ENCODE measurements around the gene PELI2. TPM values are rescaled to one million over a fixed set of nuclear protein-coding genes. Genes with fewer than 3 reads are reported as not detected.

Gene PELI2
- polyA plus RNA-seq, 1 donor: 25.7 TPM

GRCh38 chr14:56199095-56199981 lies 81.1 kb downstream of the PELI2 start:
- Histone ChIP-seq H3K9me3 (ENCODE audit: control insufficient read depth, low read depth, low read length) (no peaks in the 10 kb centered on the region), H3K27ac (ENCODE audit: low read length) (no peak overlapping the region), H3K4me1 (ENCODE audit: control insufficient read depth, insufficient read depth, low read length) (peaks cover 10% of the 10 kb centered on the region), H3K4me3 (ENCODE audit: low read length) (no peak overlapping the region), H3K36me3 (ENCODE audit: control insufficient read depth, insufficient read depth, low read length) (no peaks in the 10 kb centered on the region), H3K27me3 (ENCODE audit: control insufficient read depth, insufficient read depth, low read length) (no peaks in the 10 kb centered on the region)
- 86% methylated on average over 1 of the region's 6 CpGs for WGBS (ENCODE audit: insufficient coverage, low lambda C conversion rate)
- peak in 1 of 2 donors; percentile 42 for DNase-seq

GRCh38 chr14:56199982-56200577 lies 81.9 kb downstream of the PELI2 start:
- no CpG with 5 or more reads among the region's 7 CpGs for WGBS (ENCODE audit: insufficient coverage, low lambda C conversion rate)
- no peak overlapping the region for H3K27ac ChIP-seq (ENCODE audit: low read length)
- H3K4me1 ChIP-seq (ENCODE audit: control insufficient read depth, insufficient read depth, low read length): peaks cover 12% of the 10 kb centered on the region

GRCh38 chr14:56202256-56202655 lies 84.0 kb downstream of the PELI2 start:
- WGBS (ENCODE audit: insufficient coverage, low lambda C conversion rate): no CpG with 5 or more reads among the region's 2 CpGs
- H3K4me3 ChIP-seq (ENCODE audit: low read length): no peak overlapping the region
- no peaks in the 10 kb centered on the region for H3K36me3 ChIP-seq (ENCODE audit: control insufficient read depth, insufficient read depth, low read length)
- no peak for DNase-seq
- no peak overlapping the region for H3K27ac ChIP-seq (ENCODE audit: low read length)
- H3K27me3 ChIP-seq (ENCODE audit: control insufficient read depth, insufficient read depth, low read length): no peaks in the 10 kb centered on the region
- H3K9me3 ChIP-seq (ENCODE audit: control insufficient read depth, low read depth, low read length): no peaks in the 10 kb centered on the region
- peaks cover 29% of the 10 kb centered on the region for H3K4me1 ChIP-seq (ENCODE audit: control insufficient read depth, insufficient read depth, low read length)

More at GRCh38 chr14:56199982-56200577, 81.9 kb downstream of the PELI2 start:
- DNase-seq: no peak
- no peak overlapping the region for H3K4me3 ChIP-seq (ENCODE audit: low read length)
- H3K9me3 ChIP-seq (ENCODE audit: control insufficient read depth, low read depth, low read length): no peaks in the 10 kb centered on the region
- H3K36me3 ChIP-seq (ENCODE audit: control insufficient read depth, insufficient read depth, low read length): no peaks in the 10 kb centered on the region
- H3K27me3 ChIP-seq (ENCODE audit: control insufficient read depth, insufficient read depth, low read length): no peaks in the 10 kb centered on the region

GRCh38 chr14:56205881-56206280 lies 87.7 kb downstream of the PELI2 start:
- H3K4me3 ChIP-seq (ENCODE audit: low read length): no peak overlapping the region
- H3K4me1 ChIP-seq (ENCODE audit: control insufficient read depth, insufficient read depth, low read length): peaks cover 47% of the 10 kb centered on the region
- WGBS (ENCODE audit: insufficient coverage, low lambda C conversion rate): no CpG with 5 or more reads among the region's 2 CpGs
- no peaks in the 10 kb centered on the region for H3K36me3 ChIP-seq (ENCODE audit: control insufficient read depth, insufficient read depth, low read length)
- peak overlapping the region; percentile 79 for H3K27ac ChIP-seq (ENCODE audit: low read length)
- H3K9me3 ChIP-seq (ENCODE audit: control insufficient read depth, low read depth, low read length): no peaks in the 10 kb centered on the region
- peak in 1 of 2 donors; percentile 75 for DNase-seq
- H3K27me3 ChIP-seq (ENCODE audit: control insufficient read depth, insufficient read depth, low read length): no peaks in the 10 kb centered on the region

GRCh38 chr14:56206596-56206995 lies 88.4 kb downstream of the PELI2 start:
- H3K4me1 ChIP-seq (ENCODE audit: control insufficient read depth, insufficient read depth, low read length): peaks cover 47% of the 10 kb centered on the region
- H3K9me3 ChIP-seq (ENCODE audit: control insufficient read depth, low read depth, low read length): no peaks in the 10 kb centered on the region
- H3K27ac ChIP-seq (ENCODE audit: low read length): peak overlapping the region; percentile 79
- H3K27me3 ChIP-seq (ENCODE audit: control insufficient read depth, insufficient read depth, low read length): no peaks in the 10 kb centered on the region
- DNase-seq: peak in 1 of 2 donors; percentile 67
- WGBS (ENCODE audit: insufficient coverage, low lambda C conversion rate): 0% methylated on average over 2 of the region's 2 CpGs
- no peaks in the 10 kb centered on the region for H3K36me3 ChIP-seq (ENCODE audit: control insufficient read depth, insufficient read depth, low read length)
- no peak overlapping the region for H3K4me3 ChIP-seq (ENCODE audit: low read length)

- peak overlapping the region; percentile 79 for H3K27ac ChIP-seq (ENCODE audit: low read length)
- peak; percentile 62 to 89 for DNase-seq
Measured at GRCh38 chr14:56207626-56208292, 89.5 kb downstream of the PELI2 start.

GRCh38 chr14:56208520-56208919 lies 90.3 kb downstream of the PELI2 start:
- Histone ChIP-seq H3K9me3 (ENCODE audit: control insufficient read depth, low read depth, low read length) (no peaks in the 10 kb centered on the region), H3K4me1 (ENCODE audit: control insufficient read depth, insufficient read depth, low read length) (peaks cover 49% of the 10 kb centered on the region), H3K27me3 (ENCODE audit: control insufficient read depth, insufficient read depth, low read length) (no peaks in the 10 kb centered on the region), H3K36me3 (ENCODE audit: control insufficient read depth, insufficient read depth, low read length) (no peaks in the 10 kb centered on the region), H3K4me3 (ENCODE audit: low read length) (no peak overlapping the region), H3K27ac (ENCODE audit: low read length) (peak overlapping the region; percentile 79)
- DNase-seq: no peak
- no CpG with 5 or more reads among the region's 3 CpGs for WGBS (ENCODE audit: insufficient coverage, low lambda C conversion rate)

More at GRCh38 chr14:56207626-56208292, 89.5 kb downstream of the PELI2 start:
- H3K9me3 ChIP-seq (ENCODE audit: control insufficient read depth, low read depth, low read length): no peaks in the 10 kb centered on the region
- peaks cover 47% of the 10 kb centered on the region for H3K4me1 ChIP-seq (ENCODE audit: control insufficient read depth, insufficient read depth, low read length)
- no peak overlapping the region for H3K4me3 ChIP-seq (ENCODE audit: low read length)
- no peaks in the 10 kb centered on the region for H3K27me3 ChIP-seq (ENCODE audit: control insufficient read depth, insufficient read depth, low read length)
- no CpG with 5 or more reads among the region's 3 CpGs for WGBS (ENCODE audit: insufficient coverage, low lambda C conversion rate)
- H3K36me3 ChIP-seq (ENCODE audit: control insufficient read depth, insufficient read depth, low read length): no peaks in the 10 kb centered on the region

GRCh38 chr14:56210571-56210970 lies 92.4 kb downstream of the PELI2 start:
- Histone ChIP-seq H3K27ac (ENCODE audit: low read length) (no peak overlapping the region), H3K36me3 (ENCODE audit: control insufficient read depth, insufficient read depth, low read length) (no peaks in the 10 kb centered on the region), H3K27me3 (ENCODE audit: control insufficient read depth, insufficient read depth, low read length) (no peaks in the 10 kb centered on the region), H3K4me3 (ENCODE audit: low read length) (no peak overlapping the region), H3K9me3 (ENCODE audit: control insufficient read depth, low read depth, low read length) (no peaks in the 10 kb centered on the region), H3K4me1 (ENCODE audit: control insufficient read depth, insufficient read depth, low read length) (peaks cover 40% of the 10 kb centered on the region)
- DNase-seq: no peak
- whole genome bisulfite sequencing (ENCODE audit: insufficient coverage, low lambda C conversion rate): no CpG with 5 or more reads among the region's 2 CpGs

- Histone ChIP-seq H3K36me3 (ENCODE audit: control insufficient read depth, insufficient read depth, low read length) (no peaks in the 10 kb centered on the region), H3K4me1 (ENCODE audit: control insufficient read depth, insufficient read depth, low read length) (peaks cover 37% of the 10 kb centered on the region), H3K27ac (ENCODE audit: low read length) (no peak overlapping the region), H3K4me3 (ENCODE audit: low read length) (no peak overlapping the region), H3K9me3 (ENCODE audit: control insufficient read depth, low read depth, low read length) (no peaks in the 10 kb centered on the region), H3K27me3 (ENCODE audit: control insufficient read depth, insufficient read depth, low read length) (no peaks in the 10 kb centered on the region)
- DNase-seq: no peak
- no CpG with 5 or more reads among the region's 3 CpGs for WGBS (ENCODE audit: insufficient coverage, low lambda C conversion rate)
Measured at GRCh38 chr14:56211084-56211483, 92.9 kb downstream of the PELI2 start.

- Histone ChIP-seq H3K4me1 (ENCODE audit: control insufficient read depth, insufficient read depth, low read length) (peaks cover 30% of the 10 kb centered on the region), H3K27me3 (ENCODE audit: control insufficient read depth, insufficient read depth, low read length) (no peaks in the 10 kb centered on the region), H3K4me3 (ENCODE audit: low read length) (no peak overlapping the region), H3K27ac (ENCODE audit: low read length) (no peak overlapping the region), H3K9me3 (ENCODE audit: control insufficient read depth, low read depth, low read length) (no peaks in the 10 kb centered on the region), H3K36me3 (ENCODE audit: control insufficient read depth, insufficient read depth, low read length) (no peaks in the 10 kb centered on the region)
- WGBS (ENCODE audit: insufficient coverage, low lambda C conversion rate): no CpG with 5 or more reads among the region's 2 CpGs
- DNase-seq: no peak
Measured at GRCh38 chr14:56211844-56212243, 93.6 kb downstream of the PELI2 start.
